ENCODE measurements around the gene CD101. TPM values are rescaled to one million over a fixed set of nuclear protein-coding genes. Genes with fewer than 3 reads are reported as not detected.

Gene CD101
- total RNA-seq, 1 experiment from 2014 or later = 1.7 TPM

- TF ChIP-seq EZH2 (IDR thresholded peaks at IDR 0.05; ENCODE audit: borderline replicate concordance, low read depth, low read length, poor library complexity, severe bottlenecking) = no peak
- TF ChIP-seq, protein P1, sequence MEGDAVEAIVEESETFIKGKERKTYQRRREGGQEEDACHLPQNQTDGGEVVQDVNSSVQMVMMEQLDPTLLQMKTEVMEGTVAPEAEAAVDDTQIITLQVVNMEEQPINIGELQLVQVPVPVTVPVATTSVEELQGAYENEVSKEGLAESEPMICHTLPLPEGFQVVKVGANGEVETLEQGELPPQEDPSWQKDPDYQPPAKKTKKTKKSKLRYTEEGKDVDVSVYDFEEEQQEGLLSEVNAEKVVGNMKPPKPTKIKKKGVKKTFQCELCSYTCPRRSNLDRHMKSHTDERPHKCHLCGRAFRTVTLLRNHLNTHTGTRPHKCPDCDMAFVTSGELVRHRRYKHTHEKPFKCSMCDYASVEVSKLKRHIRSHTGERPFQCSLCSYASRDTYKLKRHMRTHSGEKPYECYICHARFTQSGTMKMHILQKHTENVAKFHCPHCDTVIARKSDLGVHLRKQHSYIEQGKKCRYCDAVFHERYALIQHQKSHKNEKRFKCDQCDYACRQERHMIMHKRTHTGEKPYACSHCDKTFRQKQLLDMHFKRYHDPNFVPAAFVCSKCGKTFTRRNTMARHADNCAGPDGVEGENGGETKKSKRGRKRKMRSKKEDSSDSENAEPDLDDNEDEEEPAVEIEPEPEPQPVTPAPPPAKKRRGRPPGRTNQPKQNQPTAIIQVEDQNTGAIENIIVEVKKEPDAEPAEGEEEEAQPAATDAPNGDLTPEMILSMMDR (conservative IDR thresholded peaks at IDR 0.05; ENCODE audit: low read depth, low read length) = no peak
- CTCF ChIA-PET = no interaction called here
- no peaks in the 10 kb centered on the region for H3K4me1 ChIP-seq (ENCODE audit: insufficient read depth, low read length, poor library complexity, severe bottlenecking)
These were observed 45.2 kb upstream of the CD101 start for GRCh38 chr1:116956378-116956777.

DNA sequence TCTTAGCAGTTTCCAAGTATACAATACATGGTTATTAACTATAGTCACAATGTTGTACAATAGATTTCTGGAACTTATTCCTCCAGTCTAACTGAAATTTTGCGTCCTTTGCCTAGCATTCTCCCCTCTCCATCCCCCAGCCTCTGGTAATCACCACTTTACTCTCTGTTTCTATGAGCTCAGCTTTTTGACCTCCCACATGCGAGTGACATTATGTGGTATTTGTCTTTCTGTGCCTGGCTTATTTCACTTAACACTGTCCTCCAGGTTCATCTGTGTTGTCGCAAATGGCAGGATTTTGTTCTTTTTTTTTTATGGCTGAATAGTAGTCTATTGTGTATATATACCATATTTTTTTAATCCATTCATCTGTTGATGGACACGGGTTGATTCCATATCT is 43.9 kb upstream of the CD101 start:
- no peak overlapping the region for H3K27ac ChIP-seq (ENCODE audit: low read depth, low read length, poor library complexity, severe bottlenecking)
- intact Hi-C loops (cut with micrococcal nuclease; ENCODE audit: unreplicated experiment) = no loop called here
- no TSS peak for BruUV-seq (replicated peaks)
- CTCF ChIA-PET = interaction anchor here (0.9 kb wide), 1 partner anchor 102 kb away, joined by 4 read pairs; the partner anchor contains the start of gene TTF2
- H3K36me3 ChIP-seq (ENCODE audit: insufficient read depth, low read length, poor library complexity, severe bottlenecking) = no peaks in the 10 kb centered on the region
- TF ChIP-seq, protein P1 (conservative IDR thresholded peaks at IDR 0.05; ENCODE audit: low read depth, low read length) = no peak
- TF ChIP-seq EZH2 (IDR thresholded peaks at IDR 0.05; ENCODE audit: borderline replicate concordance, low read depth, low read length, poor library complexity, severe bottlenecking) = no peak
- H3K27me3 ChIP-seq (replicated peaks; ENCODE audit: insufficient read depth, low read depth, low read length, poor library complexity) = no peaks in the 10 kb centered on the region
- H3K9me3 ChIP-seq (ENCODE audit: low read depth, low read length, poor library complexity, severe bottlenecking) = no peaks in the 10 kb centered on the region
- no peaks in the 10 kb centered on the region for H3K4me1 ChIP-seq (ENCODE audit: insufficient read depth, low read length, poor library complexity, severe bottlenecking)
- no peak for DNase-seq (ENCODE audit: low spot score)
- POLR2A ChIA-PET (ENCODE audit: low non-redundant PET) = no interaction called here
- no peak overlapping the region for H3K4me3 ChIP-seq (ENCODE audit: low read depth, low read length, poor library complexity, severe bottlenecking)

More at GRCh38 chr1:116956378-116956777, 45.2 kb upstream of the CD101 start:
- H3K27ac ChIP-seq (ENCODE audit: low read depth, low read length, poor library complexity, severe bottlenecking) = no peak overlapping the region
- DNase-seq (ENCODE audit: low spot score) = no peak
- intact Hi-C loops (cut with micrococcal nuclease; ENCODE audit: unreplicated experiment) = no loop called here
- BruUV-seq (replicated peaks) = no TSS peak
- POLR2A ChIA-PET (ENCODE audit: low non-redundant PET) = no interaction called here
- H3K9me3 ChIP-seq (ENCODE audit: low read depth, low read length, poor library complexity, severe bottlenecking) = no peaks in the 10 kb centered on the region
- H3K27me3 ChIP-seq (replicated peaks; ENCODE audit: insufficient read depth, low read depth, low read length, poor library complexity) = no peaks in the 10 kb centered on the region
- no peaks in the 10 kb centered on the region for H3K36me3 ChIP-seq (ENCODE audit: insufficient read depth, low read length, poor library complexity, severe bottlenecking)
- no peak overlapping the region for H3K4me3 ChIP-seq (ENCODE audit: low read depth, low read length, poor library complexity, severe bottlenecking)

- intact Hi-C loops (cut with micrococcal nuclease; ENCODE audit: unreplicated experiment) = no loop called here
- BruUV-seq (replicated peaks) = no TSS peak
These were observed 43.5 kb upstream of the CD101 start for GRCh38 chr1:116958110-116958509.

More at GRCh38 chr1:116958110-116958509, 43.5 kb upstream of the CD101 start:
- Histone ChIP-seq H3K4me1 (ENCODE audit: insufficient read depth, low read length, poor library complexity, severe bottlenecking) (no peaks in the 10 kb centered on the region), H3K36me3 (ENCODE audit: insufficient read depth, low read length, poor library complexity, severe bottlenecking) (no peaks in the 10 kb centered on the region), H3K27ac (ENCODE audit: low read depth, low read length, poor library complexity, severe bottlenecking) (no peak overlapping the region), H3K27me3 (replicated peaks; ENCODE audit: insufficient read depth, low read depth, low read length, poor library complexity) (no peaks in the 10 kb centered on the region), H3K4me3 (ENCODE audit: low read depth, low read length, poor library complexity, severe bottlenecking) (no peak overlapping the region), H3K9me3 (ENCODE audit: low read depth, low read length, poor library complexity, severe bottlenecking) (no peaks in the 10 kb centered on the region)
- DNase-seq (ENCODE audit: low spot score) = no peak
- ChIA-PET POLR2A (ENCODE audit: low non-redundant PET) (no interaction called here), CTCF (interaction anchor here (0.9 kb wide), 1 partner anchor 102 kb away, joined by 4 read pairs; the partner anchor contains the start of gene TTF2)
- TF ChIP-seq, protein P1 (conservative IDR thresholded peaks at IDR 0.05; ENCODE audit: low read depth, low read length) = no peak
- no peak for TF ChIP-seq EZH2 (IDR thresholded peaks at IDR 0.05; ENCODE audit: borderline replicate concordance, low read depth, low read length, poor library complexity, severe bottlenecking)

All from A673 (cell line).